Prostate gland (tissue), 2 donors: ENCODE measurements around the gene SOHLH1. TPM values are rescaled to one million over a fixed set of nuclear protein-coding genes. Genes with fewer than 3 reads are reported as not detected.

ENCODE experiments used
- DNase-seq: peaks from one replicate; pipeline ENCODE4 v3.0.0-alpha.2; 2019; ENCODE audit warnings: low spot score
- H3K27ac ChIP-seq, 2 donors: fragments of 200-600 bp; sonication (generic); 2 replicates each; pipeline ENCODE4 v1.5.1; 2017 to 2019
- H3K27me3 ChIP-seq: fragments of 200-600 bp; sonication (generic); replicated peaks from 2 replicates; pipeline ENCODE4 v1.5.1; 2019; ENCODE audit not compliant: insufficient read depth
- H3K36me3 ChIP-seq, 2 donors: fragments of 200-600 bp; sonication (generic); 1 replicate in 1 of 2; 2 replicates in 1 of 2; pipeline versions ENCODE4 v1.5.1 to v1.8.1; 2017 to 2019
- H3K4me1 ChIP-seq: fragments of 200-600 bp; sonication (generic); replicated peaks from 2 replicates; pipeline ENCODE4 v1.5.1; 2019
- H3K4me3 ChIP-seq, 2 donors: fragments of 200-600 bp; sonication (generic); 2 replicates each; pipeline ENCODE4 v1.5.1; 2017 to 2019
- H3K9me3 ChIP-seq: fragments of 200-600 bp; sonication (generic); 2 replicates; pipeline ENCODE4 v1.5.1; 2017
- CTCF ChIP-seq, 4 experiments: fragments of 200-600 bp in 2 of 4; fragments of 450-650 bp in 2 of 4; sonication (generic) in 2 of 4; IDR thresholded peaks; 1 replicate in 3 of 4; 2 replicates in 1 of 4; pipeline ENCODE4 v1.5.1; 2016 to 2019; ENCODE audit warnings: antibody characterized with exemption in 4 of 4, mild to moderate bottlenecking in 2 of 4, moderate library complexity in 2 of 4
- POLR2A ChIP-seq: fragments of 450-650 bp; IDR thresholded peaks from one replicate; pipeline ENCODE4 v1.6.1; 2016; ENCODE audit warnings: antibody characterized with exemption, mild to moderate bottlenecking
- POLR2AphosphoS5 ChIP-seq: sonication (generic); formaldehyde crosslinking; IDR thresholded peaks from one replicate; pipeline ENCODE4 v1.6.1; 2017; ENCODE audit warnings: antibody characterized with exemption
- WGBS: methylation state at CpG from one replicate; pipeline ENCODE4 v1.1.5; 2018; 5-methylcytosine and 5-hydroxymethylcytosine counted together
- intact Hi-C: fragments of 100-400 bp; cut with DNase I; formaldehyde crosslinking; loops from one replicate; pipeline ENCODE4 v1.14.2; 2022
- total RNA-seq, 2 donors: library from RNA; depleted of rRNA; stranded (reverse); fragments of >200 nt; gene quantifications; one replicate each; pipeline ENCODE4 v1.1.0, GENCODE V29; 2016

SOHLH1 gene
- total RNA-seq, 2 donors from 2014 or later = 16.8 TPM; not detected in 1

- Histone ChIP-seq H3K4me1 (no peaks in the 10 kb centered on the region), H3K4me3 (no peak overlapping the region), H3K36me3 (no peaks in the 10 kb centered on the region), H3K27ac (no peak overlapping the region), H3K9me3 (no peaks in the 10 kb centered on the region), H3K27me3 (peaks cover 10% of the 10 kb centered on the region)
- intact Hi-C loops = no loop called here
- no peak for DNase-seq
- TF ChIP-seq CTCF (IDR thresholded peaks at IDR 0.05) (no peak), POLR2AphosphoS5 (no peak)
- WGBS = 35% methylated on average over 23 of the region's 23 CpGs
Observed at GRCh38 chr9:135707252-135708138, 8.2 kb upstream of the SOHLH1 start.

GRCh38 chr9:135706288-135706687 is 7.0 kb upstream of the SOHLH1 start:
- H3K36me3 ChIP-seq = no peaks in the 10 kb centered on the region
- H3K27me3 ChIP-seq = peaks cover 13% of the 10 kb centered on the region
- no peaks in the 10 kb centered on the region for H3K9me3 ChIP-seq
- WGBS = 60% methylated on average over 9 of the region's 9 CpGs
- H3K4me1 ChIP-seq = peaks cover 4% of the 10 kb centered on the region
- no peak for DNase-seq
- intact Hi-C loops = no loop called here
- no peak overlapping the region for H3K27ac ChIP-seq
- H3K4me3 ChIP-seq = no peak overlapping the region
- TF ChIP-seq POLR2A (no peak), POLR2AphosphoS5 (no peak), CTCF (IDR thresholded peaks at IDR 0.05) (no peak)

GRCh38 chr9:135705376-135705775 is 6.1 kb upstream of the SOHLH1 start:
- peaks cover 13% of the 10 kb centered on the region for H3K27me3 ChIP-seq
- peaks cover 4% of the 10 kb centered on the region for H3K4me1 ChIP-seq
- no peaks in the 10 kb centered on the region for H3K36me3 ChIP-seq
- intact Hi-C loops = no loop called here
- no peak overlapping the region for H3K4me3 ChIP-seq
- TF ChIP-seq CTCF (IDR thresholded peaks at IDR 0.05) (no peak), POLR2A (no peak), POLR2AphosphoS5 (no peak)
- 63% methylated on average over 14 of the region's 14 CpGs for WGBS
- no peaks in the 10 kb centered on the region for H3K9me3 ChIP-seq
- H3K27ac ChIP-seq = no peak overlapping the region
- no peak for DNase-seq

- Histone ChIP-seq H3K27ac (no peak overlapping the region), H3K27me3 (peaks cover 13% of the 10 kb centered on the region), H3K36me3 (no peaks in the 10 kb centered on the region), H3K4me3 (no peak overlapping the region), H3K9me3 (no peaks in the 10 kb centered on the region), H3K4me1 (peaks cover 4% of the 10 kb centered on the region)
- intact Hi-C loops = no loop called here
- no peak for DNase-seq
- WGBS = 92% methylated on average over 2 of the region's 5 CpGs
- TF ChIP-seq POLR2A (no peak), POLR2AphosphoS5 (no peak), CTCF (IDR thresholded peaks at IDR 0.05) (no peak)
Observed at GRCh38 chr9:135704483-135704882, 5.2 kb upstream of the SOHLH1 start.

DNA sequence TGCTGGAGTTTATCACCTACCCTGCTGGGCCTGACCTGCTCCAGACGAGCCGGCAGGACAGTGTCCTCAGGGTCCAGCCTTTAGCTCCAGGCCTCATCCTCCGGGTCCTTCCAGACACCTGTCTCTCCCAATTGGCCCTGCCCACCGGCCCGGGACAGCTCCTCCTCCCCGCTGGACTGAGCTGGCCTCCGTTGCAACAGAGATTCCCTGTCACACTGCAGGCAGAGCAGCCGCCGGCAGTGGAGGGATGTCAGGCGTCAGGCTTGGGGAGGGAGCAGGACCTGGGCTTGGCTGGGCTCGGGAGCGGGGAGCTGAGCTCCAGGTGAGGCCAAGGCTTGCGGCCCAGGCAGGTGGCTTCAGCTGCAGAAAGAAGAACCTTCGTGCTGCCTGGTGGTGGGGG is 4.4 kb upstream of the SOHLH1 start:
- TF ChIP-seq POLR2AphosphoS5 (no peak), POLR2A (no peak), CTCF (IDR thresholded peaks at IDR 0.05) (no peak)
- intact Hi-C loops = no loop called here
- Histone ChIP-seq H3K4me1 (peaks cover 4% of the 10 kb centered on the region), H3K9me3 (no peaks in the 10 kb centered on the region), H3K36me3 (no peaks in the 10 kb centered on the region), H3K27me3 (peaks cover 13% of the 10 kb centered on the region), H3K27ac (no peak overlapping the region), H3K4me3 (no peak overlapping the region)
- no peak for DNase-seq
- 30% methylated on average over 14 of the region's 14 CpGs for WGBS
